ENCODE results near the gene STEAP4. TPM values are rescaled to one million over a fixed set of nuclear protein-coding genes. Genes with fewer than 3 reads are reported as not detected.

STEAP4 gene
- total RNA-seq, 4 donors from 2014 or later, result 1.1 to 7.6 (median 3.2) TPM

DNA sequence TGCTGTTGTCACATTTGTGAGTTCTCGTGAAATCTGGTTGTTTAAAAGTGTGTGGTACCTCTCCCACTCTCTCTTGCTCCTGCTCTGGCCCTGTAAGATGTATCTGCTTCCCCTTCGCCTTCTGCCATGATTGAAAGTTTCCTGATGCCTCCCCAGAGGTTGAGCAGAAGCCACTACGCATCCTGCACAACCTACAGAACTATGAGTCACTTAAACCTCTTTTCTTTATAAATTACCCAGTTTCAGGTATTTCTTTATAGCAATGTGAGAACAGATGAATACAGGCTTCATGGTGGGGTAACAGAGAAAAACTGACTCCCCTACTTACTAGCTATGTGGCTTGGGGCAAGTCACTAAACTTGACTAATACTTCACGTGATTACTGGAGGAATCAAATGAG is 18.0 kb upstream of the STEAP4 start:
- no peak for DNase-seq
- no peaks in the 10 kb centered on the region for H3K4me1 ChIP-seq
- no peak for TF ChIP-seq POLR2A (IDR thresholded peaks at IDR 0.05)
- TF ChIP-seq POLR2AphosphoS5 (IDR thresholded peaks at IDR 0.05), result no peak
- no peak for TF ChIP-seq EP300 (IDR thresholded peaks at IDR 0.05; ENCODE audit: low read depth)
- no peak for TF ChIP-seq CTCF (IDR thresholded peaks at IDR 0.05)
- H3K27ac ChIP-seq, result no peak overlapping the region
- H3K9me3 ChIP-seq, result no peaks in the 10 kb centered on the region
- no peaks in the 10 kb centered on the region for H3K27me3 ChIP-seq
- in situ Hi-C loops (cut with MboI; ENCODE audit: low pct_ligation_motif_present in 1 of 4, low pct_unique_long_range_greater_than_20kb in 1 of 4, low sequenced_read_pairs in 3 of 4) (no loop called here), intact Hi-C loops (cut with DNase I; ENCODE audit: low total_unique reads) (no loop called here)
- WGBS, 2 donors (ENCODE audit: low coverage in 1 of 2), result 81 to 87% methylated on average over 4 of the region's 4 CpGs
- H3K4me3 ChIP-seq, result no peak overlapping the region
- no peaks in the 10 kb centered on the region for H3K36me3 ChIP-seq

DNA sequence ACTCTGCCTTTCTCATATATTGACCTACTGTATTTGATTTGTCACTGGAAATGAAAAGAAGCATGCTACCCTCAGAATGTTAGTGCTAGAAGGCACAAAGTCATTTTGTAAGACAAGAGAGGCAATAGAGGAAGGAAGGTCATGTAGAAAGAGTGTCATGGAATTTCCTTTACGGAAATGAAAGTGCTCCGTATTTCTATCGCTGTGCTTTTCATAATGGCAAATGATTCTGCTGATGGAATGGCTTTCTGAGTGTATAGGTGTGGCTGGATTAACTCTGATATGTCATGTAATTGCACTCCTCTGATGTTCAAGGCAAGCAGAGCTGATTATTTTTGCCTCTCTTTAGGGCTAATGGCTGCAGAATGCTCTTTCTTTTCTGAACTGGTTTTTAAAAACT is 15.5 kb upstream of the STEAP4 start:
- no peaks in the 10 kb centered on the region for H3K36me3 ChIP-seq
- 69 to 76% methylated on average over 3 of the region's 3 CpGs for WGBS, 2 donors (ENCODE audit: low coverage in 1 of 2)
- H3K4me3 ChIP-seq, result no peak overlapping the region
- intact Hi-C loops (cut with DNase I; ENCODE audit: low total_unique reads) (no loop called here), in situ Hi-C loops (cut with MboI; ENCODE audit: low pct_ligation_motif_present in 1 of 4, low pct_unique_long_range_greater_than_20kb in 1 of 4, low sequenced_read_pairs in 3 of 4) (no loop called here)
- TF ChIP-seq EP300 (IDR thresholded peaks at IDR 0.05; ENCODE audit: low read depth) (no peak), POLR2AphosphoS5 (IDR thresholded peaks at IDR 0.05) (no peak), POLR2A (IDR thresholded peaks at IDR 0.05) (no peak), CTCF (IDR thresholded peaks at IDR 0.05) (no peak)
- no peaks in the 10 kb centered on the region for H3K4me1 ChIP-seq
- H3K27ac ChIP-seq, result no peak overlapping the region
- H3K9me3 ChIP-seq, result no peaks in the 10 kb centered on the region
- no peaks in the 10 kb centered on the region for H3K27me3 ChIP-seq
- no peak for DNase-seq

DNA sequence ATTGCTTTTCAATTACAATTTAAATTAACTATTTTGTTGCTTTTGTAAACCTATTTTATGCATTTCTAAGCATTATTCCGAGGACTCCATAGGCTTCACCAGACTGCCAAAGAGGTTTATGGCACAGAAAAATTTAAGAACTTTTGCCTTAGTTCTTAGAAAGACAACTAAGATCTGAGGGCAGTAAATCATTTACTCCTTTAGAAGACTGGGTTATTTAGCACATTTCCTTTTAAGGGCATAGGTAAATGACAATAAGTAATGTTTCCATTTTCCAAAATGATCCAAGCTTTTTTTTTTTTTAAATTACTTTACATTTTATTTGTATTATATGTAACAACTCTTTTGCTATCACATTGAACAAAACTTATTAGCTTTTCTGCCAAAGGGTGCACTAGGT is 15.0 kb upstream of the STEAP4 start:
- Histone ChIP-seq H3K9me3 (no peaks in the 10 kb centered on the region), H3K4me1 (no peaks in the 10 kb centered on the region), H3K4me3 (no peak overlapping the region), H3K27me3 (no peaks in the 10 kb centered on the region), H3K27ac (no peak overlapping the region), H3K36me3 (no peaks in the 10 kb centered on the region)
- 77 to 89% methylated on average over 1 of the region's 1 CpG for WGBS, 2 donors (ENCODE audit: low coverage in 1 of 2)
- no peak for TF ChIP-seq CTCF (IDR thresholded peaks at IDR 0.05)
- TF ChIP-seq POLR2A (IDR thresholded peaks at IDR 0.05), result no peak
- no peak for TF ChIP-seq POLR2AphosphoS5 (IDR thresholded peaks at IDR 0.05)
- TF ChIP-seq EP300 (IDR thresholded peaks at IDR 0.05; ENCODE audit: low read depth), result no peak
- in situ Hi-C loops (cut with MboI; ENCODE audit: low pct_ligation_motif_present in 1 of 4, low pct_unique_long_range_greater_than_20kb in 1 of 4, low sequenced_read_pairs in 3 of 4) (no loop called here), intact Hi-C loops (cut with DNase I; ENCODE audit: low total_unique reads) (no loop called here)
- no peak for DNase-seq

DNA sequence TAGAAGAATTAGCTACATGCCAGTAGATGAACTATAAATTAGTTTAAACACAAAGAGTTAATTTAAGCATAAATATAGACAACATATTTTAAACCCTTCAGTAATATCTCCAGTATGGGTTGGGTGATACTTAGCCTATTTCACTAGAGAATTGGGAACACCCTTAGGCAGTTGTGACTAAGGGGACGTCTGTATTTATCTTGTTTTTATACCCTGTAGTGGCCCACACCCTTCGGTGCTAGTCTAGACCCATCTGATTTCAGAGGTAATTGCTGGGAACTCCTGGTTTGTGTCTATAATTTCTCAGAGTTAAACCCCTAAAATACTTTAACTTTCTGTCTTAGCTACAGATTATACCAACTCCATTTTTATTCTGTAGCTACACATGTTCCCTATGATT is 11.5 kb upstream of the STEAP4 start:
- H3K36me3 ChIP-seq, result no peaks in the 10 kb centered on the region
- no peaks in the 10 kb centered on the region for H3K27me3 ChIP-seq
- in situ Hi-C loops (cut with MboI; ENCODE audit: low pct_ligation_motif_present in 1 of 4, low pct_unique_long_range_greater_than_20kb in 1 of 4, low sequenced_read_pairs in 3 of 4), result no loop called here
- no peaks in the 10 kb centered on the region for H3K4me1 ChIP-seq
- no peak overlapping the region for H3K4me3 ChIP-seq
- H3K27ac ChIP-seq, result no peak overlapping the region
- 68% methylated on average over 2 of the region's 2 CpGs; no CpG with 5 or more reads in 1 of the 2 donors for WGBS, 2 donors (ENCODE audit: low coverage in 1 of 2)
- intact Hi-C loops (cut with DNase I; ENCODE audit: low total_unique reads), result no loop called here
- H3K9me3 ChIP-seq, result no peaks in the 10 kb centered on the region
- TF ChIP-seq EP300 (IDR thresholded peaks at IDR 0.05; ENCODE audit: low read depth) (no peak), POLR2A (IDR thresholded peaks at IDR 0.05) (no peak), CTCF (IDR thresholded peaks at IDR 0.05) (no peak), POLR2AphosphoS5 (IDR thresholded peaks at IDR 0.05) (no peak)
- no peak for DNase-seq
